NCI-H82 treated with DMSO at 0.1 percent for 48 hours (cell line): ENCODE measurements around the gene CNGB1.
A peak's percentile ranks its signal among the peaks of the same experiment; 100 is the strongest.
"Not testable (repeated sequence)": the region's sequence is repeated elsewhere in the genome, so short reads cannot be mapped to it uniquely, and the experiment has no call there.

Source experiments
- DNase-seq: peaks from one replicate; lab custom pipeline; 2025; ENCODE audit not compliant: unreplicated experiment; lab: John Stamatoyannopoulos, UW

The CNGB1 gene

GRCh38 chr16:57997528-57998265, 26.8 kb upstream of the CNGB1 start:
- DNase-seq: no peak

- DNase-seq: no peak
Measured at GRCh38 chr16:57997176-57997527, 26.2 kb upstream of the CNGB1 start.

GRCh38 chr16:57996406-57997175, 25.7 kb upstream of the CNGB1 start:
- DNase-seq: no peak

GRCh38 chr16:57995721-57996405, 24.9 kb upstream of the CNGB1 start:
- no peak for DNase-seq

GRCh38 chr16:57994778-57995177, 23.9 kb upstream of the CNGB1 start:
- DNase-seq: peak; percentile 6

GRCh38 chr16:57994361-57994760, 23.4 kb upstream of the CNGB1 start:
- DNase-seq: no peak

DNA sequence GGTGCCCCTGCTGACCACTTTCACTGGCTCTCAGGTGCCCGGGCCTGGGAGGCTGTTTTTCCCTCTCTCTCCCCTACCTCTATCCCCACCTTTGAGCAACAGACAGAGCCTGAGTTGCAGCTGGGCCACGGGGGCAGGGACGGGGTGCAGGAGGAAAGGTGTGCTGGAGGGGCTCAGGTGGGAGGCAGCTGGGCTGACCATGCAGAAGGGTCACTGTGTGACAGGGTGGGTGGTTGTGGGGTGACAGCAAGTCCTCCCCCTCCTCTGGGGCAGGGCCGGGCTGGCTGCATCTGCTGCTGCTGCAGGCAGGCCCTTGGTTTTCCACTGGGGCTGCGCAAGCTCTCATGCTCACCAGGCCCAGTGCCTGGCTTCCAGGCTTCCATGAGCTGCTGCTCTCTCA, 23.0 kb upstream of the CNGB1 start:
- no peak for DNase-seq

- no peak for DNase-seq
Measured at GRCh38 chr16:57993438-57993837, 22.5 kb upstream of the CNGB1 start.

DNA sequence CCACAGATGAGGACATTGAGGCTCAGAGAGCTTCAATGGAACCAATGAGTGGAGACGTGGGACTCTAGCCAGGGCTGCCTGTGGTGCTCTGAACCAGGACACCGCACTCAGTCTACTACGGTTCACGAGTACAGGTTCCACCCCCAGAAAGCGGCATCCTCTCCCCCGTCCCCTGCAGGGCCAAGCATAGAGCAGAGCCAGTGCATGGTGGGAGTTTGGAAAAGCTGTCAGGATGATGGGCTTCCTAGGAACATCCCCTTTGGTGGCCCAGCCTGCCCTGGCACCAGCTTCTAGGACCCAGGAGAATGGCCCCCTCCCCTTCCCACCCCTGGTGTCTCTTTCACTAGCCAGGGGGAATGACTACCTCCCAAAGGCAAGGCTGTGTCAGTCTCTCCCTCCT, 21.2 kb upstream of the CNGB1 start:
- no peak for DNase-seq

- DNase-seq: no peak
Measured at GRCh38 chr16:57991551-57992059, 20.7 kb upstream of the CNGB1 start.

DNA sequence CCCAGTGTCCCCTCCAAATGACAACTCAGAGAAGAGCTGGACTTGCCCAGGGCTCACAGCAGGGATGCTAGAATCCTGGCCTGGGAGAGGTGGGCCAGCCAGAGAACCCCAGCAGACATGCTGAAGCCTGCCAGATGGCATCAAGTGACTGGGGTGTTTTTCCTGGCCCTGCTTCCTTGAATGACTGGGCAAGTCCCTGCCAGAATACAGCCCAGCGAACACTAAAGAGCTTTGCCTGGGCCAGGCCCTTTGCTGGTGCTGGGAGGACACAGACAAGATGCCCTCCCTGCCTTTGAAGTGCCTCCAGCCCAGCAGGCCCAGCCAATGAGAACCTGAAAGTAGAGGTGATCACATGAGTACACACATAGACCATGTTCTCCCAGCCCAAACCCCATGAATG, 18.0 kb upstream of the CNGB1 start:
- DNase-seq: no peak

GRCh38 chr16:57987441-57988177, 16.7 kb upstream of the CNGB1 start:
- DNase-seq: no peak

- no peak for DNase-seq
Measured at GRCh38 chr16:57986196-57986595, 15.3 kb upstream of the CNGB1 start.

- no peak for DNase-seq
Measured at GRCh38 chr16:57985204-57986181, 14.6 kb upstream of the CNGB1 start.

DNA sequence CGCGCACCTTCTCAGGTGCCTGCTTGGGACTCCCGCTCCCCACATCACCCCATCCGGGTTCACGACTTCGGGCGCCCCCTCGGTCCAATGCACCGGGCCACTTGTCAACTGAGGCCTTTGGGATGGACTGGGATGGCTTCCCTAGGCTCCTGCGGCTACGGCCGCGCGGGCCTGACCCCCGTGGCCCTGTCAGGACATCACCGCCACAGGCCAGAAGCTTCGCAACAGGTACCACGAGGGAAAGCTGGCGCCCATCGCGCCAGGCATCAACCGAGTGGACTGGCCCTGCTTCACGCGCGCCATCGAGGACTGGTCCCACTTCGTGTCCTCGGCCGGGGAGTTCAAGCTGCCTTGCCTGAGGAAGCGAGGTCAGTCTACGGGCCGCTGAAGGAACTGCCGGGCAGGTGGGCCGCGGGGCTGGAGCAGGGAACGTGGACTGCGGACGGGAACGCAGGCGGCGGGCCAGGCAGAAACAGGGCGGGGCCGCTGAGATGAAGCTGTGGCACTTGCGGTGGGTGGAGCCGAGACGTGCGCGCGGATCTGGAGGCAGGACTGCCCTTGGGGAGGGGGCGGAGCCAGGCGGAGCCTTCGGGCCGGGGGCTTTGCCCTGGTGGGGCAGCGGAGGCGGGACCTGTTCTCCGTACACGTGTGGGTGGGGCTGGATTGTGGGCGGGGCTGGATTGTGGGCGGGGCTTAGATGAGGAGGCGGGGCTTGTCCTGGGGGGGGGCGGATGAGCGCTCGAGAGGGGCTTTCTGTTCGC, 13.7 kb upstream of the CNGB1 start:
- DNase-seq: no peak

DNA sequence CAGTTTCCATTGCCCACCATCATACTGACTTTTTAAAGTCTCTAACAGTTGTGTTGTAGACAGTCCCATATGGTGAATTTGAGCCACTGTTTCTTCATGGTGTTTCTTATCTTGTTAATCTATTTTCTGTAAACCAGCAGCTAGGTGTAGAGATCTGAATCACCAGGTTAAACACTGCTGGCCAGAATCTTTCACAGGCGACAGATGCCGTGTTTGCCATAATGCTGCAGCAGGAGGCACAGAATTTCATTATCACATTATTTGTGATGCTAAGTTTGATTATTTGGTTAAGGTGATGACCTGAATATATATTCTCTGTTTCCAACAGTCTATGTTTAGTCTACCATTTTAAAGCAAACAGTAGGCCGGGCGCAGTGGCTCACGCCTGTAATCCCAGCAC, 11.5 kb upstream of the CNGB1 start:
- DNase-seq: no peak

DNA sequence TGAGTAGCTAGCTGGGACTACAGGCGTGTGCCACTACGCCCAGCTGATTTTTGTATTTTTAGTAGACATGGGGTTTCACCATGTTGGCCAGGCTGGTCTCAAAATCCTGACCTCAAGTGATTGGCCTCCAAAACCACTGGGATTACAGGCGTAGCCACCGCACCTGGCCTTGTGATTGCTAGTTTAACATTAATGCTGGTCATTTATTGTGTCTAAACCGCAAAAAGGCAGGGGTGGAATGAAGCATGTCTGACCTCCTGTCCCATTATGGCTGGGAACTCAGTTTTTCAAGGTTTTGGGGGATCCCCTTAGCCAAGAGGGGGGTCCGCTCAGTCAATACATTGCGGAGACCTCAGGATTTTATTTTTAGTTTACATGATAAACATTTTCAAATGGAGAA, 10.7 kb upstream of the CNGB1 start:
- no peak for DNase-seq

GRCh38 chr16:57979006-57979585, 8.2 kb upstream of the CNGB1 start:
- DNase-seq: peak; percentile 25

DNA sequence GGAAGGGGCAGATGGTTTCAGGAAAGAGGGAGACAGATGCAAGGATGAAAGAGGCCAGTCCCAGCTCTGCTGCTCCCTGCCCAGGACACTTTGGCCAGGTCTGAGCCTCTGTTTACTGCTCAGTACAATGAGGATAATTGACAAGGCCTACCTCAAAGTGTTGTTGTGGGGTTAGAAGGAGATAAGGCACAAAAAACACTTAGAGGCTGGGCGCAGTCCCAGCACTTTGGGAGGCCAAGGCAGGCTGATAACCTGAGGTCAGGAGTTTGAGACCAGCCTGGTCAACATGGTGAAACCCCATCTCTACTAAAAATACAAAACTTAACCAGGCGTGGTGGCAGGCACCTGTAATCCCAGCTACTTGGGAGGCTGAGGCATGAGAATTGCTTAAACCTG, 7.1 kb upstream of the CNGB1 start:
- DNase-seq: not testable (repeated sequence)
